Caco-2 (cell line): ENCODE data around the gene LIPC. TPM values are rescaled to one million over a fixed set of nuclear protein-coding genes. Genes with fewer than 3 reads are reported as not detected.

Experiments used
- BruUV-seq: library from RNA; stranded (reverse); fragments of 400-500 nt; replicated peaks from 2 replicates; lab custom pipeline; 2021; lab: Mats Ljungman, UMichigan
- CTCF ChIA-PET: fragments of 300-600 bp; sonication (Branson Sonifier 250); formaldehyde crosslinking; loops from one replicate; lab custom pipeline; 2022; ENCODE audit warnings: antibody characterized with exemption; lab: Charles Lee
- POLR2A ChIA-PET: fragments of 300-600 bp; sonication (Branson Sonifier 250); formaldehyde crosslinking; loops from one replicate; lab custom pipeline; 2022; ENCODE audit warnings: antibody characterized with exemption; lab: Charles Lee
- DNase-seq, 2 experiments: peaks; one replicate each; pipeline versions ENCODE4 v3.0.0 to v3.0.0-alpha.2; 2020 to 2022
- H3K27me3 ChIP-seq: replicated peaks from 2 replicates; pipeline ENCODE4 v1.6.0; 2011; ENCODE audit warnings: low read length; ENCODE audit not compliant: control insufficient read depth, insufficient read depth
- H3K36me3 ChIP-seq: 2 replicates; pipeline ENCODE4 v1.5.1; 2011; ENCODE audit warnings: low read length; ENCODE audit not compliant: control insufficient read depth, insufficient read depth
- H3K4me1 ChIP-seq: fragments of 250-450 bp; sonication (Bioruptor Pico); 2 replicates; pipeline ENCODE4 v1.5.1; 2020; ENCODE audit warnings: mild to moderate bottlenecking
- H3K4me3 ChIP-seq: 2 replicates; pipeline ENCODE4 v1.5.1; 2011; ENCODE audit warnings: low read depth, mild to moderate bottlenecking, control low read depth, low read length
- H3K9me3 ChIP-seq: fragments of 250-450 bp; sonication (Bioruptor Pico); 2 replicates; pipeline ENCODE4 v1.5.1; 2020; ENCODE audit warnings: mild to moderate bottlenecking, moderate library complexity
- H3K27ac Mint-ChIP-seq: one replicate; pipeline ENCODE4 v1.8.0; 2022; ENCODE audit warnings: mixed read lengths; ENCODE audit not compliant: unreplicated experiment
- H3K27me3 Mint-ChIP-seq: one replicate; pipeline ENCODE4 v1.8.0; 2022; ENCODE audit warnings: mixed read lengths; ENCODE audit not compliant: insufficient read depth, unreplicated experiment
- H3K36me3 Mint-ChIP-seq: one replicate; pipeline ENCODE4 v1.8.0; 2022; ENCODE audit warnings: mild to moderate bottlenecking, mixed read lengths; ENCODE audit not compliant: insufficient read depth, unreplicated experiment
- H3K4me1 Mint-ChIP-seq: one replicate; pipeline ENCODE4 v1.8.0; 2022; ENCODE audit warnings: low read depth, mixed read lengths; ENCODE audit not compliant: unreplicated experiment
- H3K4me3 Mint-ChIP-seq: one replicate; pipeline ENCODE4 v1.8.0; 2022; ENCODE audit warnings: mild to moderate bottlenecking, moderate library complexity, mixed read lengths; ENCODE audit not compliant: unreplicated experiment
- H3K9me3 Mint-ChIP-seq: one replicate; pipeline ENCODE4 v1.8.0; 2022; ENCODE audit warnings: mixed read lengths; ENCODE audit not compliant: unreplicated experiment
- CTCF ChIP-seq, 2 experiments: fragments of 200-600 bp in 1 of 2; IDR thresholded peaks; 1 replicate in 1 of 2; 2 replicates in 1 of 2; pipeline versions ENCODE4 v1.5.1 to v1.8.0; 2011 to 2022; ENCODE audit warnings: antibody characterized with exemption in 1 of 2, control low read depth in 1 of 2, inconsistent platforms in 1 of 2, low read depth in 1 of 2, low read length in 1 of 2, mild to moderate bottlenecking in 1 of 2, moderate library complexity in 1 of 2; ENCODE audit not compliant: insufficient read depth in 1 of 2, severe bottlenecking in 1 of 2, unreplicated experiment in 1 of 2
- intact Hi-C: fragments of 100-400 bp; cut with micrococcal nuclease; formaldehyde crosslinking; loops from one replicate; pipeline ENCODE4 v1.10.0; 2022; ENCODE audit not compliant: unreplicated experiment
- total RNA-seq: library from RNA; stranded (reverse); gene quantifications from 2 replicates; pipeline ENCODE4 v1.2.3, GENCODE V29; 2022

Gene LIPC
- total RNA-seq, 1 experiment from 2014 or later = 17.6 TPM

GRCh38 chr15:58605931-58606530, 174.2 kb downstream of the LIPC start:
- no peak for DNase-seq
- Histone ChIP-seq H3K36me3 (no peaks in the 10 kb centered on the region), H3K9me3 (no peaks in the 10 kb centered on the region), H3K4me1 (peaks cover 17% of the 10 kb centered on the region), H3K27me3 (no peaks in the 10 kb centered on the region), H3K4me3 (no peak overlapping the region)
- POLR2A ChIA-PET = no interaction called here
- intact Hi-C loops = no loop called here
- peak overlapping the region; percentile 55 for H3K27ac Mint-ChIP-seq
- no TSS peak for BruUV-seq
- no peaks in the 10 kb centered on the region for H3K27me3 Mint-ChIP-seq
- H3K4me1 Mint-ChIP-seq = peaks cover 23% of the 10 kb centered on the region
- no peaks in the 10 kb centered on the region for H3K9me3 Mint-ChIP-seq
- peaks cover 17% of the 10 kb centered on the region for H3K36me3 Mint-ChIP-seq
- CTCF ChIA-PET = no interaction called here
- TF ChIP-seq CTCF (IDR thresholded peaks at IDR 0.05; ENCODE audit: insufficient read depth in 1 of 2, low read depth in 1 of 2, low read length in 1 of 2, severe bottlenecking in 1 of 2, unreplicated experiment in 1 of 2) = no peak
- no peak overlapping the region for H3K4me3 Mint-ChIP-seq

- H3K4me1 ChIP-seq = peaks cover 18% of the 10 kb centered on the region
- no peak overlapping the region for H3K4me3 ChIP-seq
- ChIA-PET CTCF (no interaction called here), POLR2A (no interaction called here)
- Mint-ChIP-seq H3K4me3 (no peak overlapping the region), H3K27ac (peak overlapping the region; percentile 55), H3K9me3 (no peaks in the 10 kb centered on the region), H3K27me3 (no peaks in the 10 kb centered on the region), H3K36me3 (peaks cover 17% of the 10 kb centered on the region), H3K4me1 (peaks cover 23% of the 10 kb centered on the region)
- H3K9me3 ChIP-seq = no peaks in the 10 kb centered on the region
- TF ChIP-seq CTCF (IDR thresholded peaks at IDR 0.05; ENCODE audit: insufficient read depth in 1 of 2, low read depth in 1 of 2, low read length in 1 of 2, severe bottlenecking in 1 of 2, unreplicated experiment in 1 of 2) = no peak
- intact Hi-C loops = no loop called here
- H3K27me3 ChIP-seq = no peaks in the 10 kb centered on the region
- H3K36me3 ChIP-seq = no peaks in the 10 kb centered on the region
- DNase-seq = no peak
- BruUV-seq = no TSS peak
These were observed 174.8 kb downstream of the LIPC start for GRCh38 chr15:58606577-58607080.

GRCh38 chr15:58608129-58608590, 176.4 kb downstream of the LIPC start:
- Histone ChIP-seq H3K36me3 (no peaks in the 10 kb centered on the region; the same call in 1 of the 2 replicates), H3K27me3 (no peaks in the 10 kb centered on the region), H3K9me3 (no peaks in the 10 kb centered on the region), H3K4me1 (peaks cover 33% of the 10 kb centered on the region), H3K4me3 (no peak overlapping the region)
- ChIA-PET POLR2A (no interaction called here), CTCF (interaction anchor here (0.7 kb wide), 1 partner anchor 352 kb away, joined by 3 read pairs; no protein-coding TSS in a partner anchor)
- H3K9me3 Mint-ChIP-seq = peaks cover under 1% of the 10 kb centered on the region
- H3K27ac Mint-ChIP-seq = no peak overlapping the region
- intact Hi-C loops = no loop called here
- H3K36me3 Mint-ChIP-seq = peaks cover 25% of the 10 kb centered on the region
- no TSS peak for BruUV-seq
- DNase-seq = no peak
- H3K27me3 Mint-ChIP-seq = no peaks in the 10 kb centered on the region
- peaks cover 30% of the 10 kb centered on the region for H3K4me1 Mint-ChIP-seq
- H3K4me3 Mint-ChIP-seq = no peak overlapping the region
- no peak for TF ChIP-seq CTCF (IDR thresholded peaks at IDR 0.05; ENCODE audit: insufficient read depth in 1 of 2, low read depth in 1 of 2, low read length in 1 of 2, severe bottlenecking in 1 of 2, unreplicated experiment in 1 of 2)
